ENCODE data around the gene NCKAP5. TPM values are rescaled to one million over a fixed set of nuclear protein-coding genes. Genes with fewer than 3 reads are reported as not detected.
"Not testable (repeated sequence)": the region's sequence is repeated elsewhere in the genome, so short reads cannot be mapped to it uniquely, and the experiment has no call there.

Gene NCKAP5
- total RNA-seq, 4 donors from 2014 or later = 0.37 to 1.3 (median 0.83) TPM

GRCh38 chr2:132701810-132702209 is 866.5 kb downstream of the NCKAP5 start:
- TF ChIP-seq CTCF (IDR thresholded peaks at IDR 0.05) = no peak
- DNase-seq (ENCODE audit: low spot score) = no peak
- no peak for ATAC-seq (ENCODE audit: low FRiP score)

- ATAC-seq (ENCODE audit: low FRiP score); DNase-seq (ENCODE audit: low spot score): not testable (repeated sequence)
These were observed 868.5 kb downstream of the NCKAP5 start for GRCh38 chr2:132699802-132700201.

GRCh38 chr2:132698347-132698746 is 869.9 kb downstream of the NCKAP5 start:
- DNase-seq (ENCODE audit: low spot score); ATAC-seq (ENCODE audit: low FRiP score): not testable (repeated sequence)

GRCh38 chr2:132697556-132698205 is 870.6 kb downstream of the NCKAP5 start:
- no peak for TF ChIP-seq CTCF (IDR thresholded peaks at IDR 0.05)
- no peak for DNase-seq (ENCODE audit: low spot score)
- no peak for ATAC-seq (ENCODE audit: low FRiP score)

GRCh38 chr2:132692816-132693215 is 875.4 kb downstream of the NCKAP5 start:
- ATAC-seq (ENCODE audit: low FRiP score) (no peak), DNase-seq (ENCODE audit: low spot score) (no peak)

GRCh38 chr2:132691556-132691955 is 876.7 kb downstream of the NCKAP5 start:
- ATAC-seq (ENCODE audit: low FRiP score) (no peak), DNase-seq (ENCODE audit: low spot score) (no peak)
- no peak for TF ChIP-seq CTCF (IDR thresholded peaks at IDR 0.05)

More at GRCh38 chr2:132692816-132693215, 875.4 kb downstream of the NCKAP5 start:
- TF ChIP-seq CTCF (IDR thresholded peaks at IDR 0.05) = no peak

- ATAC-seq (ENCODE audit: low FRiP score) = no peak
- no peak for TF ChIP-seq CTCF (IDR thresholded peaks at IDR 0.05)
- no peak for DNase-seq (ENCODE audit: low spot score)
These were observed 877.5 kb downstream of the NCKAP5 start for GRCh38 chr2:132690664-132691303.

- no peak for TF ChIP-seq CTCF (IDR thresholded peaks at IDR 0.05)
- ATAC-seq (ENCODE audit: low FRiP score) (no peak), DNase-seq (ENCODE audit: low spot score) (no peak)
These were observed 886.5 kb downstream of the NCKAP5 start for GRCh38 chr2:132681766-132682165.
